ENCODE data around the gene ANKRD61.
"Not testable (repeated sequence)": the region's sequence is repeated elsewhere in the genome, so short reads cannot be mapped to it uniquely, and the experiment has no call there.

Gene ANKRD61

GRCh38 chr7:6007835-6008590 lies 23.2 kb upstream of the ANKRD61 start:
- not testable (repeated sequence) for H3K27me3 ChIP-seq (ENCODE audit: control insufficient read depth in 3 of 3, insufficient read depth in 3 of 3, low read depth in 1 of 3, low read length in 3 of 3); H3K18ac ChIP-seq (ENCODE audit: low read length); H3K9me3 ChIP-seq (replicated peaks in 1 of 2; ENCODE audit: control insufficient read depth in 2 of 2, insufficient read depth in 1 of 2, low read depth in 1 of 2, low read length in 2 of 2); H2BK5ac ChIP-seq (ENCODE audit: low read length); H4K8ac ChIP-seq (ENCODE audit: low read depth, low read length); H3K4ac ChIP-seq (ENCODE audit: low read length); H2BK120ac ChIP-seq (ENCODE audit: low read depth, low read length); H3K79me1 ChIP-seq (ENCODE audit: low read depth, low read length); H3K9ac ChIP-seq (ENCODE audit: low read depth, low read length, poor library complexity); H2BK15ac ChIP-seq (ENCODE audit: low read length); H3K27ac ChIP-seq (replicated peaks; ENCODE audit: low read length); H2BK12ac ChIP-seq (ENCODE audit: low read length); H4K91ac ChIP-seq (ENCODE audit: low read depth, low read length, poor library complexity); H3K14ac ChIP-seq (ENCODE audit: low read length); H3K4me1 ChIP-seq (ENCODE audit: control insufficient read depth in 2 of 2, insufficient read depth in 1 of 2, low read depth in 1 of 2, low read length in 2 of 2); H3K23ac ChIP-seq (ENCODE audit: low read depth, low read length, poor library complexity); DNase-seq (ENCODE audit: low spot score); H2AK5ac ChIP-seq (ENCODE audit: low read depth, low read length)
- Histone ChIP-seq H3K4me3 (ENCODE audit: low read length in 2 of 2) (peak overlapping the region; percentile 74 to 95), H3K36me3 (replicated peaks in 1 of 2; ENCODE audit: control insufficient read depth in 2 of 2, insufficient read depth in 2 of 2, low read length in 2 of 2) (peaks cover 2 to 51% of the 10 kb centered on the region in 2 donors), H2AFZ (ENCODE audit: low read length) (peak overlapping the region; percentile 97), H3K4me2 (ENCODE audit: insufficient read depth, low read length, poor library complexity, severe bottlenecking) (peak overlapping the region; percentile 47)
- no CpG with 5 or more reads among the region's 27 CpGs for WGBS, 2 donors (ENCODE audit: extremely low coverage in 2 of 2, insufficient read length in 2 of 2, insufficient replicate concordance in 1 of 2)

DNA sequence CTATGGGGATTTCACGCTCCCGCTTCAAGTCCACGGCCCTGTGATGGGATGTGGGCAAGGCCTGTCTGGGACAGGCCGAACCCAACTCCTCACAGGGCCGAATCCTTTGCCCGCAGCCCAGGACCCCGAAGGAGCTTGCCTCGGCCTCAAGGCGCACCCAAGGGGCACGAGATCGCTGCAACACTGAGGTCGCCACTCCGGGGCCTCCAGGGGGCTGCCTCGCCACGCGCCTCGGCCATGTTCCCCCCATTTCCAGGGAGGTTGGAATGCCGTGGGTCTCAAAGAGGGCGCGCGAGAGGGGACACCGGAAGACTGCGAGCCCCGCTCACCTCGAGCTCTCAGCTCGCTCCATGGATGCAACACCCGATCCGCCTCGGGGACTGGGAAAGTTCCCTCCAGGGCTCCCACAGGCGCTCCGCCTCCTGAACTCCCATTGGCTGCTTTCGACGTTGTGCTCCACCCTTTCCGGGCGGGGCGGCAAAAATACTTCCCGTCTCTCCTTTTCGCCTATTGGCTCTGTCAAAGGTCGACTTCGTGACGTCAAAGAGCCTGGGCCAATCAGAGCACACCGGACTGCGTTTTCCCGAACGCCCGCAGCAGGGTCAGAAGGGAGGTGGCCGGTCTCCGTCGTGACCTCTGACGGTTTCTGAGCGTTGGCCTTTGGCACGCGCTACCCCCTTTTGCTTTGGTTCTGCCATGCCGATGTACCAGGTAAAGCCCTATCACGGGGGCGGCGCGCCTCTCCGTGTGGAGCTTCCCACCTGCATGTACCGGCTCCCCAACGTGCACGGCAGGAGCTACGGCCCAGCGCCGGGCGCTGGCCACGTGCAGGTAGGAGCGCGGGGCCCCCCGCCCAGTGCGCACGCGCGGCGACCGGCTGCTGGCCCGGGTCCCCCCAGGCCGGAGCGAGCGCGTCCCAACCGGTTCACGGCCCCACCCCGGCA lies 22.2 kb upstream of the ANKRD61 start, which contains the start of the genes AIMP2 and PMS2:
Gene AIMP2, plus strand, starts transcription at position 605 of the 944 bp plus-strand sequence. Its CDS starts 92 bp downstream, at position 697.
Gene PMS2, minus strand, starts transcription at position 382 of the 944 bp plus-strand sequence. Its CDS starts 30 bp downstream, at position 352.
- Histone ChIP-seq H3K4me1 (ENCODE audit: control insufficient read depth in 2 of 2, insufficient read depth in 1 of 2, low read depth in 1 of 2, low read length in 2 of 2) (no peaks in the 10 kb centered on the region), H3K9ac (ENCODE audit: low read depth, low read length, poor library complexity) (peak within 1 kb of the TSS; percentile 90), H2BK15ac (ENCODE audit: low read length) (no peak within 1 kb of the TSS), H3K9me3 (replicated peaks in 1 of 2; ENCODE audit: control insufficient read depth in 2 of 2, insufficient read depth in 1 of 2, low read depth in 1 of 2, low read length in 2 of 2) (no peaks in the 10 kb centered on the region), H3K18ac (ENCODE audit: low read length) (peak within 1 kb of the TSS; percentile 96), H2BK120ac (ENCODE audit: low read depth, low read length) (no peak within 1 kb of the TSS), H3K14ac (ENCODE audit: low read length) (no peak within 1 kb of the TSS), H3K79me1 (ENCODE audit: low read depth, low read length) (peaks cover 2% of the 10 kb centered on the region), H2AFZ (ENCODE audit: low read length) (peak within 1 kb of the TSS; percentile 97), H3K27ac (replicated peaks; ENCODE audit: low read length) (peak within 1 kb of the TSS; percentile 89), H3K4me3 (ENCODE audit: low read length in 2 of 2) (peak within 1 kb of the TSS; percentile 95 to 99), H2BK5ac (ENCODE audit: low read length) (no peak within 1 kb of the TSS), H2BK12ac (ENCODE audit: low read length) (no peak within 1 kb of the TSS), H3K27me3 (ENCODE audit: control insufficient read depth in 3 of 3, insufficient read depth in 3 of 3, low read depth in 1 of 3, low read length in 3 of 3) (no peaks in the 10 kb centered on the region), H3K23ac (ENCODE audit: low read depth, low read length, poor library complexity) (peak within 1 kb of the TSS; percentile 100), H4K91ac (ENCODE audit: low read depth, low read length, poor library complexity) (no peak within 1 kb of the TSS), H3K36me3 (replicated peaks in 1 of 2; ENCODE audit: control insufficient read depth in 2 of 2, insufficient read depth in 2 of 2, low read length in 2 of 2) (peaks cover 2 to 51% of the 10 kb centered on the region in 2 donors), H2AK5ac (ENCODE audit: low read depth, low read length) (no peak within 1 kb of the TSS), H3K4ac (ENCODE audit: low read length) (peak within 1 kb of the TSS; percentile 37), H4K8ac (ENCODE audit: low read depth, low read length) (no peak within 1 kb of the TSS), H3K4me2 (ENCODE audit: insufficient read depth, low read length, poor library complexity, severe bottlenecking) (peak within 1 kb of the TSS; percentile 73)
- no CpG with 5 or more reads among the region's 84 CpGs for WGBS, 2 donors (ENCODE audit: extremely low coverage in 2 of 2, insufficient read length in 2 of 2, insufficient replicate concordance in 1 of 2)
- DNase-seq (ENCODE audit: low spot score) = peak; percentile 99

- not testable (repeated sequence) for H4K91ac ChIP-seq (ENCODE audit: low read depth, low read length, poor library complexity); H2BK5ac ChIP-seq (ENCODE audit: low read length); H3K79me1 ChIP-seq (ENCODE audit: low read depth, low read length); H2AFZ ChIP-seq (ENCODE audit: low read length); H2BK120ac ChIP-seq (ENCODE audit: low read depth, low read length); H3K27ac ChIP-seq (replicated peaks; ENCODE audit: low read length); H3K18ac ChIP-seq (ENCODE audit: low read length); H2BK15ac ChIP-seq (ENCODE audit: low read length); H3K4me1 ChIP-seq (ENCODE audit: control insufficient read depth in 2 of 2, insufficient read depth in 1 of 2, low read depth in 1 of 2, low read length in 2 of 2); H2AK5ac ChIP-seq (ENCODE audit: low read depth, low read length); DNase-seq (ENCODE audit: low spot score); H3K14ac ChIP-seq (ENCODE audit: low read length); H3K9me3 ChIP-seq (replicated peaks in 1 of 2; ENCODE audit: control insufficient read depth in 2 of 2, insufficient read depth in 1 of 2, low read depth in 1 of 2, low read length in 2 of 2); H3K27me3 ChIP-seq (ENCODE audit: control insufficient read depth in 3 of 3, insufficient read depth in 3 of 3, low read depth in 1 of 3, low read length in 3 of 3); H3K4ac ChIP-seq (ENCODE audit: low read length); H3K9ac ChIP-seq (ENCODE audit: low read depth, low read length, poor library complexity); H4K8ac ChIP-seq (ENCODE audit: low read depth, low read length); H3K23ac ChIP-seq (ENCODE audit: low read depth, low read length, poor library complexity); H2BK12ac ChIP-seq (ENCODE audit: low read length)
- Histone ChIP-seq H3K36me3 (replicated peaks in 1 of 2; ENCODE audit: control insufficient read depth in 2 of 2, insufficient read depth in 2 of 2, low read length in 2 of 2) (peaks cover 7 to 50% of the 10 kb centered on the region in 2 donors), H3K4me3 (ENCODE audit: low read length in 2 of 2) (peak overlapping the region in 1 of 2 donors; percentile 95), H3K4me2 (ENCODE audit: insufficient read depth, low read length, poor library complexity, severe bottlenecking) (peak overlapping the region; percentile 25)
- no CpG with 5 or more reads among the region's 8 CpGs for WGBS, 2 donors (ENCODE audit: extremely low coverage in 2 of 2, insufficient read length in 2 of 2, insufficient replicate concordance in 1 of 2)
These were observed 20.8 kb upstream of the ANKRD61 start for GRCh38 chr7:6010370-6010769.

All from neuronal stem cell (in vitro differentiated cells).